ENCODE results near the gene ATP5IF1.

Gene ATP5IF1

GRCh38 chr1:28249013-28249865 is 13.3 kb downstream of the ATP5IF1 start:
- H3K36me3 ChIP-seq (ENCODE audit: control insufficient read depth in 1 of 2, insufficient read depth in 2 of 2, low read depth in 1 of 2, low read length in 2 of 2) = no peaks in the 10 kb centered on the region
- peaks cover 12% of the 10 kb centered on the region for H3K4me1 ChIP-seq (ENCODE audit: control insufficient read depth, insufficient read depth, low read depth, low read length)
- peak overlapping the region; percentile 70 for H3K27ac ChIP-seq (ENCODE audit: low read length, poor library complexity, severe bottlenecking)
- H3K79me1 ChIP-seq (replicated peaks; ENCODE audit: low read length, poor library complexity, severe bottlenecking) = no peaks in the 10 kb centered on the region
- peak; percentile 54 for DNase-seq
- H3K9ac ChIP-seq (ENCODE audit: low read length) = peak overlapping the region; percentile 68
- peak overlapping the region in 1 of 2 experiments; percentile 46 for H3K4ac ChIP-seq (ENCODE audit: low read depth in 1 of 2, low read length in 2 of 2)
- H3K14ac ChIP-seq (ENCODE audit: low read length in 2 of 2) = no peak overlapping the region
- peak overlapping the region; percentile 25 to 62 for H3K18ac ChIP-seq (ENCODE audit: low read depth in 1 of 2, low read length in 2 of 2)
- H3K4me2 ChIP-seq (ENCODE audit: low read length, poor library complexity, severe bottlenecking) = peak overlapping the region; percentile 19
- no peaks in the 10 kb centered on the region for H3K9me3 ChIP-seq (ENCODE audit: control insufficient read depth, low read length)
- H2BK15ac ChIP-seq (ENCODE audit: low read depth, poor library complexity, severe bottlenecking) = no peak overlapping the region
- 86% methylated on average over 1 of the region's 3 CpGs for WGBS
- H2AFZ ChIP-seq (ENCODE audit: low read depth, low read length) = no peak overlapping the region
- H3K4me3 ChIP-seq (ENCODE audit: insufficient read depth in 1 of 2, low read depth in 1 of 2, low read length in 2 of 2) = peak overlapping the region in 1 of 2 experiments; percentile 39
- peak overlapping the region; percentile 69 for H4K8ac ChIP-seq (ENCODE audit: low read length)
- H3K27me3 ChIP-seq (ENCODE audit: control insufficient read depth in 1 of 2, insufficient read depth in 1 of 2, low read length in 2 of 2) = no peaks in the 10 kb centered on the region
- H2BK120ac ChIP-seq (ENCODE audit: low read depth, low read length) = peak overlapping the region; percentile 73
- H2AK5ac ChIP-seq (ENCODE audit: low read length, severe bottlenecking) = peak overlapping the region; percentile 60
- peak overlapping the region; percentile 2 for H4K91ac ChIP-seq (ENCODE audit: low read length)
- no peak overlapping the region for H3K23ac ChIP-seq (ENCODE audit: low read length in 2 of 2)
- H2BK12ac ChIP-seq (ENCODE audit: low read length in 2 of 2) = peak overlapping the region in 1 of 2 experiments; percentile 66
- peak overlapping the region; percentile 11 for H2BK5ac ChIP-seq (ENCODE audit: low read depth, low read length, poor library complexity, severe bottlenecking)

GRCh38 chr1:28249866-28250295 is 14.0 kb downstream of the ATP5IF1 start:
- H3K18ac ChIP-seq (ENCODE audit: low read depth in 1 of 2, low read length in 2 of 2) = peak overlapping the region in 1 of 2 experiments; percentile 62
- H3K36me3 ChIP-seq (ENCODE audit: control insufficient read depth in 1 of 2, insufficient read depth in 2 of 2, low read depth in 1 of 2, low read length in 2 of 2) = no peaks in the 10 kb centered on the region
- no peak overlapping the region for H3K23ac ChIP-seq (ENCODE audit: low read length in 2 of 2)
- H3K27me3 ChIP-seq (ENCODE audit: control insufficient read depth in 1 of 2, insufficient read depth in 1 of 2, low read length in 2 of 2) = no peaks in the 10 kb centered on the region
- H2AFZ ChIP-seq (ENCODE audit: low read depth, low read length) = no peak overlapping the region
- 71% methylated on average over 3 of the region's 4 CpGs for WGBS
- H2BK15ac ChIP-seq (ENCODE audit: low read depth, poor library complexity, severe bottlenecking) = no peak overlapping the region
- no peak overlapping the region for H3K4me3 ChIP-seq (ENCODE audit: insufficient read depth in 1 of 2, low read depth in 1 of 2, low read length in 2 of 2)
- H3K79me1 ChIP-seq (replicated peaks; ENCODE audit: low read length, poor library complexity, severe bottlenecking) = no peaks in the 10 kb centered on the region
- peak overlapping the region; percentile 11 for H2BK5ac ChIP-seq (ENCODE audit: low read depth, low read length, poor library complexity, severe bottlenecking)
- no peak overlapping the region for H2BK120ac ChIP-seq (ENCODE audit: low read depth, low read length)
- no peaks in the 10 kb centered on the region for H3K9me3 ChIP-seq (ENCODE audit: control insufficient read depth, low read length)
- peak overlapping the region in 1 of 2 experiments; percentile 54 for H2BK12ac ChIP-seq (ENCODE audit: low read length in 2 of 2)
- peak overlapping the region; percentile 70 for H3K27ac ChIP-seq (ENCODE audit: low read length, poor library complexity, severe bottlenecking)
- DNase-seq = no peak
- H2AK5ac ChIP-seq (ENCODE audit: low read length, severe bottlenecking) = peak overlapping the region; percentile 64
- H3K4ac ChIP-seq (ENCODE audit: low read depth in 1 of 2, low read length in 2 of 2) = no peak overlapping the region
- H3K4me1 ChIP-seq (ENCODE audit: control insufficient read depth, insufficient read depth, low read depth, low read length) = peaks cover 10% of the 10 kb centered on the region
- peak overlapping the region; percentile 68 for H3K9ac ChIP-seq (ENCODE audit: low read length)
- peak overlapping the region; percentile 69 for H4K8ac ChIP-seq (ENCODE audit: low read length)
- no peak overlapping the region for H3K4me2 ChIP-seq (ENCODE audit: low read length, poor library complexity, severe bottlenecking)
- no peak overlapping the region for H3K14ac ChIP-seq (ENCODE audit: low read length in 2 of 2)
- no peak overlapping the region for H4K91ac ChIP-seq (ENCODE audit: low read length)

- no peak overlapping the region for H3K23ac ChIP-seq (ENCODE audit: low read length in 2 of 2)
- no peak overlapping the region for H4K8ac ChIP-seq (ENCODE audit: low read length)
- H2BK15ac ChIP-seq (ENCODE audit: low read depth, poor library complexity, severe bottlenecking) = no peak overlapping the region
- H2AFZ ChIP-seq (ENCODE audit: low read depth, low read length) = no peak overlapping the region
- no peak for DNase-seq
- peaks cover 4% of the 10 kb centered on the region for H3K4me1 ChIP-seq (ENCODE audit: control insufficient read depth, insufficient read depth, low read depth, low read length)
- no peak overlapping the region for H3K27ac ChIP-seq (ENCODE audit: low read length, poor library complexity, severe bottlenecking)
- H3K4me3 ChIP-seq (ENCODE audit: insufficient read depth in 1 of 2, low read depth in 1 of 2, low read length in 2 of 2) = no peak overlapping the region
- no peaks in the 10 kb centered on the region for H3K9me3 ChIP-seq (ENCODE audit: control insufficient read depth, low read length)
- H3K14ac ChIP-seq (ENCODE audit: low read length in 2 of 2) = no peak overlapping the region
- H2BK12ac ChIP-seq (ENCODE audit: low read length in 2 of 2) = no peak overlapping the region
- H2AK5ac ChIP-seq (ENCODE audit: low read length, severe bottlenecking) = no peak overlapping the region
- H3K79me1 ChIP-seq (replicated peaks; ENCODE audit: low read length, poor library complexity, severe bottlenecking) = peaks cover 3% of the 10 kb centered on the region
- no peaks in the 10 kb centered on the region for H3K36me3 ChIP-seq (ENCODE audit: control insufficient read depth in 1 of 2, insufficient read depth in 2 of 2, low read depth in 1 of 2, low read length in 2 of 2)
- WGBS = 95% methylated on average over 6 of the region's 6 CpGs
- no peak overlapping the region for H4K91ac ChIP-seq (ENCODE audit: low read length)
- no peak overlapping the region for H2BK120ac ChIP-seq (ENCODE audit: low read depth, low read length)
- H3K18ac ChIP-seq (ENCODE audit: low read depth in 1 of 2, low read length in 2 of 2) = no peak overlapping the region
- H3K27me3 ChIP-seq (ENCODE audit: control insufficient read depth in 1 of 2, insufficient read depth in 1 of 2, low read length in 2 of 2) = no peaks in the 10 kb centered on the region
- H3K4ac ChIP-seq (ENCODE audit: low read depth in 1 of 2, low read length in 2 of 2) = no peak overlapping the region
- no peak overlapping the region for H3K9ac ChIP-seq (ENCODE audit: low read length)
- no peak overlapping the region for H3K4me2 ChIP-seq (ENCODE audit: low read length, poor library complexity, severe bottlenecking)
- H2BK5ac ChIP-seq (ENCODE audit: low read depth, low read length, poor library complexity, severe bottlenecking) = no peak overlapping the region
These were observed 20.4 kb downstream of the ATP5IF1 start for GRCh38 chr1:28256197-28256827.

- Histone ChIP-seq H2AFZ (ENCODE audit: low read depth, low read length) (no peak overlapping the region), H2BK120ac (ENCODE audit: low read depth, low read length) (no peak overlapping the region), H3K9ac (ENCODE audit: low read length) (peak overlapping the region; percentile 98), H3K4me2 (ENCODE audit: low read length, poor library complexity, severe bottlenecking) (no peak overlapping the region), H3K36me3 (ENCODE audit: control insufficient read depth in 1 of 2, insufficient read depth in 2 of 2, low read depth in 1 of 2, low read length in 2 of 2) (no peaks in the 10 kb centered on the region), H3K14ac (ENCODE audit: low read length in 2 of 2) (no peak overlapping the region), H2BK12ac (ENCODE audit: low read length in 2 of 2) (no peak overlapping the region), H2AK5ac (ENCODE audit: low read length, severe bottlenecking) (no peak overlapping the region), H3K4ac (ENCODE audit: low read depth in 1 of 2, low read length in 2 of 2) (peak overlapping the region in 1 of 2 experiments; percentile 16), H3K4me3 (ENCODE audit: insufficient read depth in 1 of 2, low read depth in 1 of 2, low read length in 2 of 2) (no peak overlapping the region), H3K27ac (ENCODE audit: low read length, poor library complexity, severe bottlenecking) (no peak overlapping the region), H3K27me3 (ENCODE audit: control insufficient read depth in 1 of 2, insufficient read depth in 1 of 2, low read length in 2 of 2) (no peaks in the 10 kb centered on the region), H2BK5ac (ENCODE audit: low read depth, low read length, poor library complexity, severe bottlenecking) (no peak overlapping the region), H2BK15ac (ENCODE audit: low read depth, poor library complexity, severe bottlenecking) (no peak overlapping the region), H4K8ac (ENCODE audit: low read length) (no peak overlapping the region), H3K23ac (ENCODE audit: low read length in 2 of 2) (no peak overlapping the region), H3K18ac (ENCODE audit: low read depth in 1 of 2, low read length in 2 of 2) (no peak overlapping the region), H3K79me1 (replicated peaks; ENCODE audit: low read length, poor library complexity, severe bottlenecking) (peaks cover 3% of the 10 kb centered on the region), H4K91ac (ENCODE audit: low read length) (no peak overlapping the region), H3K4me1 (ENCODE audit: control insufficient read depth, insufficient read depth, low read depth, low read length) (peaks cover 11% of the 10 kb centered on the region), H3K9me3 (ENCODE audit: control insufficient read depth, low read length) (no peaks in the 10 kb centered on the region)
- no peak for DNase-seq
- no CpG with 5 or more reads among the region's 4 CpGs for WGBS
These were observed 21.8 kb downstream of the ATP5IF1 start for GRCh38 chr1:28257736-28258135.

All from mesenchymal stem cell (in vitro differentiated cells and primary cell).